Esophagus squamous epithelium (tissue), 5 donors: Measurements from ENCODE around the gene ELOVL4. TPM values are rescaled to one million over a fixed set of nuclear protein-coding genes. Genes with fewer than 3 reads are reported as not detected.

ENCODE experiments used
- DNase-seq: peaks from one replicate; lab custom pipeline; 2025; lab: John Stamatoyannopoulos, UW
- H3K27ac ChIP-seq, 4 donors: fragments of 200-600 bp; sonication (generic); one replicate each; pipeline ENCODE4 v1.5.1; 2016 to 2019; ENCODE audit warnings: mild to moderate bottlenecking in 1 of 4
- H3K27me3 ChIP-seq, 4 donors: fragments of 200-600 bp; sonication (generic); 1 replicate in 3 of 4; 2 replicates in 1 of 4; pipeline versions ENCODE4 v1.5.1 to v1.6.0; 2017 to 2021; ENCODE audit warnings: antibody characterized with exemption in 1 of 4
- H3K36me3 ChIP-seq, 3 donors: fragments of 200-600 bp; sonication (generic); one replicate each; pipeline ENCODE4 v1.5.1; 2016 to 2019
- H3K4me1 ChIP-seq, 3 donors: fragments of 200-600 bp; sonication (generic); one replicate each; pipeline ENCODE4 v1.5.1; 2017 to 2019
- H3K4me3 ChIP-seq, 4 donors: fragments of 200-600 bp; sonication (generic); 1 replicate in 3 of 4; 2 replicates in 1 of 4; pipeline ENCODE4 v1.5.1; 2016 to 2019; ENCODE audit warnings: mild to moderate bottlenecking in 2 of 4, moderate library complexity in 1 of 4
- H3K9me3 ChIP-seq, 3 donors: fragments of 200-600 bp; sonication (generic); one replicate each; pipeline ENCODE4 v1.5.1; 2016 to 2019
- CTCF ChIP-seq, 6 experiments: fragments of 450-650 bp in 4 of 6; fragments of 200-600 bp in 2 of 6; sonication (generic) in 2 of 6; IDR thresholded peaks; one replicate each; pipeline ENCODE4 v1.5.1; 2016 to 2019; ENCODE audit warnings: antibody characterized with exemption in 6 of 6, mild to moderate bottlenecking in 4 of 6, moderate library complexity in 4 of 6
- POLR2A ChIP-seq, 4 donors: fragments of 450-650 bp; IDR thresholded peaks; one replicate each; pipeline ENCODE4 v1.6.1; 2017; ENCODE audit warnings: antibody characterized with exemption in 4 of 4, mild to moderate bottlenecking in 4 of 4, moderate library complexity in 3 of 4
- WGBS, 2 donors: methylation state at CpG; one replicate each; pipeline ENCODE4 v1.1.5; 2018; 5-methylcytosine and 5-hydroxymethylcytosine counted together
- intact Hi-C: fragments of 100-400 bp; cut with DNase I; formaldehyde crosslinking; loops from one replicate; pipeline ENCODE4 v1.15.0; 2022
- total RNA-seq, 4 donors: library from RNA; depleted of rRNA; stranded (reverse); fragments of >200 nt; gene quantifications; one replicate each; pipeline ENCODE4 v1.1.0, GENCODE V29; 2016
- donor health status: DM: yes; HTN: yes; CAD: no.

ELOVL4 gene
- total RNA-seq = 10 to 100 TPM in 2 of 4 donors, 1 to 10 TPM in 2; 6.7 to 18.7 (median 12.1) TPM

- Histone ChIP-seq H3K36me3 (no peaks in the 10 kb centered on the region), H3K27me3 (peaks cover 0 to 24% (median 0%) of the 10 kb centered on the region in 4 donors), H3K27ac (peak within 1 kb of the TSS; percentile 12 to 65 (median 52)), H3K4me1 (peaks cover 0 to 29% (median 5%) of the 10 kb centered on the region in 3 donors), H3K9me3 (no peaks in the 10 kb centered on the region), H3K4me3 (peak within 1 kb of the TSS; percentile 60 to 72 (median 66))
- 2 to 3% methylated on average over 13 to 26 of the region's 84 CpGs for WGBS, 2 donors
- intact Hi-C loops = loop anchor here (5.0 kb wide), 1 partner anchor 150 kb away; no protein-coding TSS in a partner anchor
- DNase-seq = no peak
- no peak for TF ChIP-seq CTCF (IDR thresholded peaks at IDR 0.05)
- TF ChIP-seq POLR2A (IDR thresholded peaks at IDR 0.05) = peak in 2 of 4 donors; percentile 22 to 58
Observed at GRCh38 chr6:79947191-79948186, at the start of gene ELOVL4. Gene ELOVL4, minus strand, starts transcription at chr6:79947553. Its CDS starts 274 bp downstream, at chr6:79947279.

- no peaks in the 10 kb centered on the region for H3K27me3 ChIP-seq
- TF ChIP-seq CTCF (IDR thresholded peaks at IDR 0.05) (no peak), POLR2A (IDR thresholded peaks at IDR 0.05) (no peak)
- no peak overlapping the region for H3K4me3 ChIP-seq
- DNase-seq = no peak
- intact Hi-C loops = no loop called here
- no peaks in the 10 kb centered on the region for H3K9me3 ChIP-seq
- no peak overlapping the region for H3K27ac ChIP-seq
- no peaks in the 10 kb centered on the region for H3K36me3 ChIP-seq
- no peaks in the 10 kb centered on the region for H3K4me1 ChIP-seq
Observed at GRCh38 chr6:79993911-79994309, 46.6 kb upstream of the ELOVL4 start.

- TF ChIP-seq CTCF (IDR thresholded peaks at IDR 0.05) = no peak
- TF ChIP-seq POLR2A (IDR thresholded peaks at IDR 0.05) = no peak
- intact Hi-C loops = no loop called here
Observed at GRCh38 chr6:79993012-79993910, 45.9 kb upstream of the ELOVL4 start.

GRCh38 chr6:79989641-79990040, 42.3 kb upstream of the ELOVL4 start:
- intact Hi-C loops = no loop called here
- Histone ChIP-seq H3K4me3 (no peak overlapping the region), H3K27ac (no peak overlapping the region), H3K36me3 (no peaks in the 10 kb centered on the region), H3K9me3 (no peaks in the 10 kb centered on the region), H3K27me3 (no peaks in the 10 kb centered on the region), H3K4me1 (peaks cover 2 to 9% (median 3%) of the 10 kb centered on the region in 3 donors)
- TF ChIP-seq POLR2A (IDR thresholded peaks at IDR 0.05) = no peak
- TF ChIP-seq CTCF (IDR thresholded peaks at IDR 0.05) = no peak
- WGBS, 2 donors = 83 to 93% methylated on average over 1 of the region's 1 CpG
- DNase-seq = no peak

More at GRCh38 chr6:79993012-79993910, 45.9 kb upstream of the ELOVL4 start:
- Histone ChIP-seq H3K4me1 (no peaks in the 10 kb centered on the region), H3K27ac (no peak overlapping the region), H3K36me3 (no peaks in the 10 kb centered on the region), H3K4me3 (no peak overlapping the region), H3K9me3 (no peaks in the 10 kb centered on the region), H3K27me3 (no peaks in the 10 kb centered on the region)
- 72 to 81% methylated on average over 2 of the region's 2 CpGs for WGBS, 2 donors
- DNase-seq = no peak
